HepG2 (cell line): ENCODE data around the gene PLEKHG4. TPM values are rescaled to one million over a fixed set of nuclear protein-coding genes. Genes with fewer than 3 reads are reported as not detected.

Source experiments
- ATAC-seq: fragments of 200-7000 bp; cut with Tn5 transposase; 3 replicates; pipeline ENCODE4 v1.9.1; 2020; ENCODE audit warnings: mild to moderate bottlenecking, moderate library complexity
- BruUV-seq: library from RNA; stranded (reverse); fragments of 400-500 nt; replicated peaks from 2 replicates; lab custom pipeline; 2021; lab: Mats Ljungman, UMichigan
- CTCF ChIA-PET: fragments of 300-600 bp; formaldehyde crosslinking; extraction: SDS; loops from one replicate; lab custom pipeline; 2021; ENCODE audit warnings: low total read pairs, inconsistent platforms, low intra/inter-chr PET ratio; lab: Yijun Ruan, JAX
- POLR2A ChIA-PET: fragments of 350-600 bp; sonication (Branson Sonifier 250); formaldehyde crosslinking; loops from one replicate; lab custom pipeline; 2020; ENCODE audit warnings: antibody characterized with exemption, inconsistent platforms; lab: Yijun Ruan, JAX
- DNase-seq: peaks from one replicate; pipeline ENCODE4 v3.0.0-alpha.2; 2015; ENCODE audit warnings: low spot score
- FAIRE-seq: peaks from 3 replicates; lab custom pipeline; 2011; peaks lifted over from hg19 to GRCh38; lab: Jason Lieb, UNC
- H2AFZ ChIP-seq: one replicate; pipeline ENCODE4 v1.6.1; 2011; ENCODE audit warnings: low read length, inconsistent platforms
- H3K27ac ChIP-seq: fragments of 300-600 bp; 3 replicates; pipeline ENCODE4 v1.8.0; 2011; ENCODE audit warnings: mixed run types, mild to moderate bottlenecking, mixed read lengths, low read length, inconsistent platforms; ENCODE audit not compliant: insufficient read depth; ENCODE audit errors: extremely low read length
- H3K27me3 ChIP-seq, 2 experiments: fragments of 200-600 bp in 1 of 2; 2 replicates in 1 of 2; 3 replicates in 1 of 2; pipeline versions ENCODE4 v1.6.0 to v1.8.0; 2011; ENCODE audit warnings: low read length in 2 of 2, mild to moderate bottlenecking in 2 of 2, moderate library complexity in 2 of 2, inconsistent platforms in 1 of 2; ENCODE audit not compliant: insufficient read depth in 2 of 2, control insufficient read depth in 1 of 2
- H3K36me3 ChIP-seq, 2 experiments: fragments of 200-600 bp in 1 of 2; replicated peaks in 1 of 2; 2 replicates in 1 of 2; 3 replicates in 1 of 2; pipeline versions ENCODE4 v1.5.1 to v1.8.0; 2011; ENCODE audit warnings: low read length in 2 of 2, inconsistent platforms in 1 of 2; ENCODE audit not compliant: insufficient read depth in 2 of 2, control insufficient read depth in 1 of 2
- H3K4me1 ChIP-seq: 2 replicates; pipeline ENCODE4 v1.5.1; 2012; ENCODE audit warnings: low read length, inconsistent platforms; ENCODE audit not compliant: insufficient read depth
- H3K4me2 ChIP-seq: 2 replicates; pipeline ENCODE4 v1.6.0; 2011; ENCODE audit warnings: low read depth, low read length, inconsistent platforms
- H3K4me3 ChIP-seq, 3 experiments: fragments of 200-600 bp in 1 of 3; sonication (generic), shearing (Covaris generic) in 1 of 3; replicated peaks in 1 of 3; 2 replicates each; pipeline ENCODE4 v1.5.1; 2011 to 2016; ENCODE audit warnings: low read length in 3 of 3, inconsistent platforms in 2 of 3, low read depth in 2 of 3, mild to moderate bottlenecking in 2 of 3, control low read depth in 1 of 3, mixed read lengths in 1 of 3; ENCODE audit not compliant: insufficient read depth in 1 of 3
- H3K79me2 ChIP-seq: one replicate; pipeline ENCODE4 v1.6.1; 2011; ENCODE audit warnings: low read length, inconsistent platforms; ENCODE audit not compliant: insufficient read depth
- H3K9ac ChIP-seq: 2 replicates; pipeline ENCODE4 v1.6.0; 2011; ENCODE audit warnings: mild to moderate bottlenecking, low read depth, low read length, inconsistent platforms; ENCODE audit not compliant: insufficient read depth
- H3K9me3 ChIP-seq: 2 replicates; pipeline ENCODE4 v1.5.1; 2012; ENCODE audit warnings: mild to moderate bottlenecking, low read length
- H4K20me1 ChIP-seq: 2 replicates; pipeline ENCODE4 v1.6.0; 2011; ENCODE audit warnings: inconsistent platforms, mild to moderate bottlenecking, low read length, moderate library complexity; ENCODE audit not compliant: insufficient read depth
- WGBS: methylation state at CpG from one replicate; pipeline ENCODE4 v1.1.6; 2017; ENCODE audit warnings: low lambda C conversion rate; 5-methylcytosine and 5-hydroxymethylcytosine counted together
- in situ Hi-C: cut with HindIII; loops from 2 replicates; pipeline ENCODE4 v1.10.0; 2017; ENCODE audit warnings: low pct_unique_long_range_greater_than_20kb; ENCODE audit not compliant: extremely low pct_ligation_motif_present
- intact Hi-C: fragments of 100-400 bp; cut with micrococcal nuclease; formaldehyde crosslinking; loops from one replicate; pipeline ENCODE4 v1.10.0; 2022; ENCODE audit not compliant: unreplicated experiment
- polyA plus RNA-seq, 8 experiments: library from polyadenylated mRNA; depleted of rRNA in 3 of 8; stranded (reverse) in 7 of 8; unstranded in 1 of 8; fragments of >200 nt; fragmentation: Illumina TruSeq in 4 of 8; extraction: Trizol in 4 of 8; gene quantifications; 2 replicates each; pipeline versions ENCODE4 v1.2.1 to v1.2.3, GENCODE V29; 2011 to 2016; ENCODE audit warnings: low read depth in 4 of 8, missing spikeins in 1 of 8, mixed read lengths in 1 of 8; ENCODE audit not compliant: insufficient read depth in 1 of 8
- total RNA-seq, 5 experiments: library from RNA; depleted of rRNA; stranded (reverse); fragments of >200 nt; fragmentation: Illumina TruSeq; extraction: Trizol; gene quantifications; 2 replicates each; pipeline ENCODE4 v1.2.3, GENCODE V29; 2016; ENCODE audit warnings: low read depth in 1 of 5
- TF ChIP-seq, protein P1 (sequence below): sonication (generic); formaldehyde crosslinking; IDR thresholded peaks from 2 replicates; pipeline ENCODE4 v1.9.0; 2022; ENCODE audit warnings: missing genetic modification reagents, mild to moderate bottlenecking, borderline replicate concordance
- TF ChIP-seq, protein P2 (sequence below): sonication (generic); formaldehyde crosslinking; IDR thresholded peaks from 2 replicates; pipeline ENCODE4 v1.4.0; 2020; ENCODE audit warnings: missing genetic modification reagents, borderline replicate concordance

The PLEKHG4 gene
- total and polyA plus RNA-seq, 2 of the 13 experiments (the other 11 are each of a cell fraction or from before 2014, with no cell fraction given) = 7.1 to 13.6 TPM

DNA sequence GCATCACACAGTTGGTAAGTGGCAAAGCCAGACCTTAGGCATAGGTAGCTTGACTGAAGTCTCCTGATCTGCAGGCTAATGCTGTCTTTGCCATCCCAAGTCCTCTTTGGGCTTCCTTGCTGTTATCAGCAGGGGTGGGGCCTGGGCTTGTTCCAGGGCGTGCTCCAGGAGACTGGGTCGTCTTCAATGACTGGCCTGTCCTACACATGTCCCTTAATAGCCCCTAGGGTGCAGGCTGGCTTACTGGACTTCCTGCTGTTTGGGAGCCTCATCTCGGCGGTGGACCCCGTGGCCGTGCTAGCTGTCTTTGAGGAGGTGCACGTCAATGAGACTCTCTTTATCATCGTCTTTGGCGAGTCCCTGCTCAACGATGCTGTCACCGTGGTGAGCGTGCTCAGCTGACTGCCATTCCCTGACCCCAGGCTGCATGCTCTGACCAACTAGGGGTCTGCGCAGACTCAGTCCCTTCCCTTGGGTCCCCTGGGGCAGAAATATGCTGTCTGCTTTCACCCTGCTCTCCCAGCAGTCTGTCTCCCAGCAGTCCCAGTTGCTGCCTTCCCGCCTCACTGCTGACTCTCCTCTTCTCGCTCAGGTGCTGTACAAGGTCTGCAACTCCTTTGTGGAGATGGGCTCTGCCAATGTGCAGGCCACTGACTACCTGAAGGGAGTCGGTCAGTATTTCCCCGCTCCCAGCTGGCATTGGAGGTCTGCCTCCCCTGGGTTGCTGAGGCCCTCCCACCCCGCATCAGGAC lies 24.4 kb upstream of the PLEKHG4 start:
- FAIRE-seq (no peak), ATAC-seq (no peak), DNase-seq (no peak)
- Histone ChIP-seq H3K4me3 (no peak overlapping the region), H2AFZ (no peak overlapping the region), H3K27ac (no peak overlapping the region), H3K4me1 (peaks cover 20% of the 10 kb centered on the region), H3K9me3 (no peaks in the 10 kb centered on the region), H3K27me3 (peaks cover 0 to 7% of the 10 kb centered on the region in 2 experiments; a peak in 2 of 5 replicates), H3K36me3 (no peaks in the 10 kb centered on the region), H4K20me1 (no peaks in the 10 kb centered on the region), H3K4me2 (no peak overlapping the region), H3K9ac (no peak overlapping the region), H3K79me2 (no peaks in the 10 kb centered on the region)
- 69% methylated on average over 17 of the region's 18 CpGs for WGBS
- ChIA-PET CTCF (no interaction called here), POLR2A (no interaction called here)
- intact Hi-C loops = no loop called here
- in situ Hi-C loops = no loop called here
- BruUV-seq = no TSS peak
- TF ChIP-seq, protein P1, sequence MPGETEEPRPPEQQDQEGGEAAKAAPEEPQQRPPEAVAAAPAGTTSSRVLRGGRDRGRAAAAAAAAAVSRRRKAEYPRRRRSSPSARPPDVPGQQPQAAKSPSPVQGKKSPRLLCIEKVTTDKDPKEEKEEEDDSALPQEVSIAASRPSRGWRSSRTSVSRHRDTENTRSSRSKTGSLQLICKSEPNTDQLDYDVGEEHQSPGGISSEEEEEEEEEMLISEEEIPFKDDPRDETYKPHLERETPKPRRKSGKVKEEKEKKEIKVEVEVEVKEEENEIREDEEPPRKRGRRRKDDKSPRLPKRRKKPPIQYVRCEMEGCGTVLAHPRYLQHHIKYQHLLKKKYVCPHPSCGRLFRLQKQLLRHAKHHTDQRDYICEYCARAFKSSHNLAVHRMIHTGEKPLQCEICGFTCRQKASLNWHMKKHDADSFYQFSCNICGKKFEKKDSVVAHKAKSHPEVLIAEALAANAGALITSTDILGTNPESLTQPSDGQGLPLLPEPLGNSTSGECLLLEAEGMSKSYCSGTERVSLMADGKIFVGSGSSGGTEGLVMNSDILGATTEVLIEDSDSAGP (CRISPR knock-in tag) = 0 out of 2 replicates have a peak, but pooled peaks have one; percentile 26
- TF ChIP-seq, protein P2, sequence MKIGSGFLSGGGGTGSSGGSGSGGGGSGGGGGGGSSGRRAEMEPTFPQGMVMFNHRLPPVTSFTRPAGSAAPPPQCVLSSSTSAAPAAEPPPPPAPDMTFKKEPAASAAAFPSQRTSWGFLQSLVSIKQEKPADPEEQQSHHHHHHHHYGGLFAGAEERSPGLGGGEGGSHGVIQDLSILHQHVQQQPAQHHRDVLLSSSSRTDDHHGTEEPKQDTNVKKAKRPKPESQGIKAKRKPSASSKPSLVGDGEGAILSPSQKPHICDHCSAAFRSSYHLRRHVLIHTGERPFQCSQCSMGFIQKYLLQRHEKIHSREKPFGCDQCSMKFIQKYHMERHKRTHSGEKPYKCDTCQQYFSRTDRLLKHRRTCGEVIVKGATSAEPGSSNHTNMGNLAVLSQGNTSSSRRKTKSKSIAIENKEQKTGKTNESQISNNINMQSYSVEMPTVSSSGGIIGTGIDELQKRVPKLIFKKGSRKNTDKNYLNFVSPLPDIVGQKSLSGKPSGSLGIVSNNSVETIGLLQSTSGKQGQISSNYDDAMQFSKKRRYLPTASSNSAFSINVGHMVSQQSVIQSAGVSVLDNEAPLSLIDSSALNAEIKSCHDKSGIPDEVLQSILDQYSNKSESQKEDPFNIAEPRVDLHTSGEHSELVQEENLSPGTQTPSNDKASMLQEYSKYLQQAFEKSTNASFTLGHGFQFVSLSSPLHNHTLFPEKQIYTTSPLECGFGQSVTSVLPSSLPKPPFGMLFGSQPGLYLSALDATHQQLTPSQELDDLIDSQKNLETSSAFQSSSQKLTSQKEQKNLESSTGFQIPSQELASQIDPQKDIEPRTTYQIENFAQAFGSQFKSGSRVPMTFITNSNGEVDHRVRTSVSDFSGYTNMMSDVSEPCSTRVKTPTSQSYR (CRISPR knock-in tag) = no peak
